SK-N-MC (cell line): ENCODE measurements around the gene IMMP2L.

Experiments
- EZH2 ChIP-seq: fragments of 200-600 bp; sonication (generic); IDR thresholded peaks from one replicate; pipeline ENCODE4 v1.6.1; 2017; ENCODE audit warnings: antibody characterized with exemption
- POLR2AphosphoS5 ChIP-seq: IDR thresholded peaks from 2 replicates; pipeline ENCODE4 v1.6.1; 2012; ENCODE audit warnings: mild to moderate bottlenecking, low read depth, low read length, borderline replicate concordance

GRCh38 chr7:110784749-110785148 lies 777.5 kb downstream of the IMMP2L start:
- TF ChIP-seq EZH2: no peak
- no peak for TF ChIP-seq POLR2AphosphoS5
